ENCODE results near the gene PPM1E. TPM values are rescaled to one million over a fixed set of nuclear protein-coding genes. Genes with fewer than 3 reads are reported as not detected.

The PPM1E gene
- total RNA-seq, 1 experiment from 2014 or later = 7.1 TPM

DNA sequence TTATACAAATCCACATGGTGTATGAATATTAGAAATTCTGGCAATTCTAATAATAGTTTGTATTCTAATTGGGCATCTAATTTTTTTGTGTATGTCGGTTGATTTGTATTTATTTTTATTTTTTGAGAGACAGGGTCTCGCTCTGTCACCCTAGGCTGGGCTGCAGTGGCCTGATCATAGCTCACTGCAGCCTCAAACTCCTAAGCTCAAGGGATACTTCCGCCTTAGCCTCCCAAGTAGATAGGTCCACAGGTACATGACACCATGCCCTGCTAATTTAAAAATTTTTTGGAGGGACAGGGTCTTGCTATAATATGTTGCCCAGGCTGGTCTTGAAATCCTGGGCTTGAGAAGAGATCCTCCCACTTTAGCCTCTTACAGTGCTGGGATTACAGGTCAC, 246.5 kb downstream of the PPM1E start:
- Histone ChIP-seq H3K4ac (ENCODE audit: low read depth, low read length) (no peak overlapping the region), H3K27ac (ENCODE audit: insufficient read length, low read depth, low read length) (no peak overlapping the region), H3K27me3 (ENCODE audit: insufficient read depth, low read length) (no peaks in the 10 kb centered on the region), H3K4me1 (ENCODE audit: insufficient read depth, low read length) (no peaks in the 10 kb centered on the region), H3K18ac (ENCODE audit: insufficient read length, low read depth, low read length) (no peak overlapping the region), H3T11ph (ENCODE audit: low read length) (no peak overlapping the region), H2AFZ (ENCODE audit: low read length) (no peak overlapping the region), H2AK5ac (ENCODE audit: insufficient read length, low read length) (no peak overlapping the region), H3K4me2 (ENCODE audit: insufficient read depth, insufficient read length, low read length) (no peak overlapping the region), H3K79me2 (ENCODE audit: insufficient read depth, low read length) (no peaks in the 10 kb centered on the region), H3K56ac (ENCODE audit: insufficient read length, low read depth, low read length) (no peak overlapping the region), H2BK20ac (ENCODE audit: low read depth, low read length, poor library complexity, severe bottlenecking) (no peak overlapping the region), H4K20me1 (ENCODE audit: control insufficient read depth, insufficient read depth, insufficient read length) (no peaks in the 10 kb centered on the region), H3K14ac (ENCODE audit: insufficient read depth, low read length) (no peak overlapping the region), H2BK5ac (ENCODE audit: insufficient read length, low read length) (no peak overlapping the region), H2BK120ac (ENCODE audit: low read depth, low read length, poor library complexity, severe bottlenecking) (no peak overlapping the region), H2BK12ac (ENCODE audit: insufficient read length, low read depth, low read length) (no peak overlapping the region), H4K5ac (ENCODE audit: insufficient read length, low read depth, low read length) (no peak overlapping the region), H4K8ac (replicated peaks; ENCODE audit: insufficient read length, low read depth, low read length) (no peak overlapping the region), H4K91ac (ENCODE audit: insufficient read length, low read depth, low read length) (no peak overlapping the region), H3K79me1 (ENCODE audit: insufficient read depth, low read depth, low read length, poor library complexity, severe bottlenecking) (no peaks in the 10 kb centered on the region), H3K9ac (ENCODE audit: extremely low read depth, insufficient read length, low read length) (no peak overlapping the region), H3K23me2 (ENCODE audit: insufficient read length, low read depth, low read length, poor library complexity, severe bottlenecking) (no peaks in the 10 kb centered on the region), H2BK15ac (ENCODE audit: low read depth, low read length) (no peak overlapping the region), H3K9me3 (ENCODE audit: control insufficient read depth, low read depth, low read length) (no peaks in the 10 kb centered on the region), H3K23ac (ENCODE audit: insufficient read length, low read depth, low read length) (no peak overlapping the region)
- no peak for DNase-seq
- Mint-ChIP-seq H3K9me3 (no peaks in the 10 kb centered on the region), H3K27ac (no peak overlapping the region; a peak in 1 of 7 replicates), H3K27me3 (ENCODE audit: low read depth) (no peaks in the 10 kb centered on the region), H3K4me3 (no peak overlapping the region), H3K36me3 (ENCODE audit: insufficient read depth in 1 of 3, low read depth in 3 of 3) (peaks cover 22 to 39% (median 35%) of the 10 kb centered on the region in 3 experiments; a peak in 6 of 7 replicates), H3K4me1 (peaks cover 0 to 7% of the 10 kb centered on the region in 2 experiments; a peak in 2 of 4 replicates)
- WGBS (ENCODE audit: extremely low coverage, insufficient read length, low lambda C conversion rate) = no CpG with 5 or more reads among the region's 3 CpGs
- TF ChIP-seq, protein P1, sequence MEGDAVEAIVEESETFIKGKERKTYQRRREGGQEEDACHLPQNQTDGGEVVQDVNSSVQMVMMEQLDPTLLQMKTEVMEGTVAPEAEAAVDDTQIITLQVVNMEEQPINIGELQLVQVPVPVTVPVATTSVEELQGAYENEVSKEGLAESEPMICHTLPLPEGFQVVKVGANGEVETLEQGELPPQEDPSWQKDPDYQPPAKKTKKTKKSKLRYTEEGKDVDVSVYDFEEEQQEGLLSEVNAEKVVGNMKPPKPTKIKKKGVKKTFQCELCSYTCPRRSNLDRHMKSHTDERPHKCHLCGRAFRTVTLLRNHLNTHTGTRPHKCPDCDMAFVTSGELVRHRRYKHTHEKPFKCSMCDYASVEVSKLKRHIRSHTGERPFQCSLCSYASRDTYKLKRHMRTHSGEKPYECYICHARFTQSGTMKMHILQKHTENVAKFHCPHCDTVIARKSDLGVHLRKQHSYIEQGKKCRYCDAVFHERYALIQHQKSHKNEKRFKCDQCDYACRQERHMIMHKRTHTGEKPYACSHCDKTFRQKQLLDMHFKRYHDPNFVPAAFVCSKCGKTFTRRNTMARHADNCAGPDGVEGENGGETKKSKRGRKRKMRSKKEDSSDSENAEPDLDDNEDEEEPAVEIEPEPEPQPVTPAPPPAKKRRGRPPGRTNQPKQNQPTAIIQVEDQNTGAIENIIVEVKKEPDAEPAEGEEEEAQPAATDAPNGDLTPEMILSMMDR (conservative IDR thresholded peaks at IDR 0.05) = no peak

Measured in H9 (cell line).